Measurements from ENCODE around the gene GALK1.
"Not testable (repeated sequence)": the region's sequence is repeated elsewhere in the genome, so short reads cannot be mapped to it uniquely, and the experiment has no call there.

The GALK1 gene

DNA sequence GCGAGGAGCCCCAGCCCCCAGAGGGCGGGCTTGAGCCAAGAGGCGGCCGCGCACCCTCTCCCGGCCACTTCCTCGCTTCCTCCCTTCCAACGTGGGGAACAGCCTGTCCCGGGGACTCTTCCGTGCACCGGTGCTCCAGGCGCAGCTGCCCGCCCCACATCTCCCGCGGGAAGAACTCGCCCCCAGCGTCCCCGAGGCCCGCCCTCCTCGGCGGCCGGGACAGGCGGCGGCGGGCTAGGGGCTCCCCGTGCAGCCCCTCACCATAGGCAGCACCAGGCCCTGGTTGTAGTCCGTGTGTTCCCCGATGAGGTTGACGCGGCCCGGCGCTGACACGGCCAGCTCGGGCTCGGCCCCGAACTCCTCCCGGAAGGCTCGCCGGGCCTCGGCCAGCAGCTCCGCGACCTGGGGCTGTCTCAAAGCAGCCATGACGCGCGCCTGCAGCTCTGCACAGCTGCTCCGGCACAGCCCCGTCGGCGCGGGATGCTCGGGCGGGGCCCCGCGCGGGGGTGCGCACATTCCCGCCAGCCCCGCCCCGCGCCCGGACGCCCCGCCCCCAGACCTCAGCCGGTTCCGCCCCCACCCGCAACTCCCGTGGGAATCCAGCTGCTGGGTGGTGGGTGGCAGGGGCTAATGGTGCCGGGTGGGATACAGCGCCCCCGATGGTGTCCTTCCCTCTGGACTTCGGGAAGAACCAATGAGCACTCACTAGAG lies at the start of gene GALK1:
Gene GALK1, minus strand, starts transcription at position 482 of the 711 bp plus-strand sequence. Its CDS starts 56 bp downstream, at position 426.
- peak; percentile 69 to 75 for DNase-seq

DNA sequence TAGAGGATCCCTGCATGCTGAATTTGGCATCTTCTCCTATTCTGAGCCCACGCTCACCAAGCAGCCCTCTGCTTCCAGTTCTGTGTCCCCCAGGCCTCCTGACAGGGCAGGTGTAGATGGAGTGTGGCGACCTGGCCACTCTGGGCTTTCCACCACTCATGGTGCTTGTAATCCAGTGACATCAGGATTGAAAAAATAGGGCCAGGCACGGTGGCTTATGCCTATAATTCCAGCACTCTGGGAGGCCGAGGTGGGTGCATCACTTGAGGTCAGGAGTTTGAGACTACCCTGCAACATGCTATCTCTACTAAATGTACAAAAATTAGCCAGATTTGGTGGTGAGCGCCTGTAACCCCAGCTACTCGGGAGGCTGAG lies 49.0 kb upstream of the GALK1 start:
- DNase-seq: no peak

DNA sequence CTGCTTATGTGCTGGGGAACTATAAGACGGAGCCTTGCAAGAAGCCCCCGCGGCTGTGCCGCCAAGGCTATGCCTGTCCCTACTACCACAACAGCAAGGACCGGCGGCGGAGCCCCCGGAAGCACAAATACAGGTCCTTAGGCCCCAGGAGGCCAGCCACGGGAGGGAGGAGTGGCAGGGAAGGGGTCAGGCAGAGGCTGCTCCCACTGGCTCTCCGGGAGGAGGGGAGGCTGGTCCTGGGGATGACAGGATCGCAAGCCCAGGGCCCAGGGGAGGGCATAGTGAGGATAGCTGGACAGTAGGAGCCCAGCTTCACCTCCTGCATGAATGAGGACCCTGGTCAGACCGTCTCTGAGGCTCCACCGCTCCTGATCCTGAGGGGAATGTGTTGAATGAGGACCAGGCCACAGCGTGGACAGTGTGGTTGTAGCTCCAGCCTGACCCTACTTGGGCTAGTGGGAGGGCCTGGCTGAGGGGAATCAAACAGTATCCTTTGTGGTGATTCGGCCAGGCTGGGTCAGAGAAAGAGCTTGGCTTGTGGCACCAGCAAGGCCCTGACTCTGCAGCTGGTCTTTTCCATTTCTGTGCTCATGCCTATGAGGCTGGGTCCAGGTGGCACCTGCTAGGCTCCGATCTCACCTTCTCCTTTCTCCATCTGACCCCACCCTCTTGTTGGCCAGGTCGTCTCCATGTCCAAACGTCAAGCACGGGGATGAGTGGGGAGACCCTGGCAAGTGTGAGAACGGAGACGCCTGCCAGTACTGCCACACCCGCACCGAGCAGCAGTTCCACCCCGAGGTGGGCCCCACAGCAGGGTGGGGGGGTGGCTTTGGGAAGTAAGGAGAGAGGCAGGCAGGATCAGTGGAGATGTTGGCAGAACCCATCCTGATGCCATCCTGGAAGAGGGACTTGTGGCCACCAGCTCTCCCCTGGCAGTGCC lies 48.4 kb upstream of the GALK1 start:
- DNase-seq: no peak

DNA sequence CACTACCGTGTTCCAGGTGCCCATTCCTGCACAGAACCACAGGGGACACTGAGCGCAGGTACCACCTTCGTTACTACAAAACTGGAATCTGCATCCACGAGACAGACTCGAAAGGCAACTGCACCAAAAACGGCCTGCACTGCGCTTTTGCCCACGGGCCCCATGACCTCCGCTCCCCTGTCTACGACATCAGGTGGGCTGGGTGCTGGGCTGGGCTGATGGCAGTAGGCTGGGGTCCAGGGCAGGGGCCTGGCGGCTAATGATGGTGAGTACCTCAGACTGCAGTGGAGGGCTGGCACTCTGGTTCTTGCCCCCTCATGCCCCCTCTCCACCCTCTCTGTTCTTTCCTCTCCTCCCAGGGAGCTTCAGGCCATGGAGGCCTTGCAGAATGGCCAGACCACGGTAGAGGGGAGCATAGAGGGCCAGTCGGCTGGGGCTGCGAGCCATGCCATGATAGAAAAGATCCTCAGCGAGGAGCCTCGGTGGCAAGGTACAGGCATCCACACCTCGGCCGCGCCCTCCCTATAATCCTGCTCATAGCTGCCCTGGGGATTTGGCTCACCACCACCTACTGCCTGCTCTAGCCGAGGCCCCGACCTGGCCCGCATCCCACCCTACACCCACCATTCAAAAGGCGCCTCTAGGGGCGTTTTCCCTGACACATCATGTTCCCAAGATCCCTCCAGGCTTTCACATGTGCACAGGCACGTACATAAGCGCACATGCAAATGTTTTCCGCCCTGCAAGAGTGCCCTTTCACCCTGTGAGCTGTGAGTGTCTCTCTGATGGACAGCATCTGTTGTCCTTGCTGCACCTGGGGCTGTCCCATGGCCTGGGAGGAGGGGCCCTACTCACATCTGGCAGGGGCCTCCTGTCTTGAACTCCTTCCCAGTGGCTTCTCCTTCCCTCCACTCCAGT lies 47.4 kb upstream of the GALK1 start:
- no peak for DNase-seq

GRCh38 chr17:75811174-75811573 lies 46.2 kb upstream of the GALK1 start:
- DNase-seq: no peak

DNA sequence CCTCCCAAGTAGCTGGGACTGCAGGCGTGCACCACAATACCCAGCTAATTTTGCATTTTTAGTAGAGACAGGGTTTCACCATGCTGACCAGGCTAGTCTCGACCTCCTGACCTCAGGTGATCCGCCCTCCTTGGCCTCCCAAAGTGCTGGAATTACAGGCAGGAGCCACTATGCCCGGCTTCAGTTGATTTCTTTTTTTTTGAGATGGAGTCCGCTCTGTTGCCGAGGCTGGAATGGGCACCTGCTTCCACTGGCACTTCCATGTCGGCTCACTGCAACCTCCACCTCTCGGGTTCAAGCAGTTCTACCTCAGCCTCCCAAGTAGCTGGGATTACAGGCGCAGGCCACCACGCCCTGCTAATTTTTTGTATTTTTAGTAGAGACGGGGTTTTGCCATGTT lies 45.8 kb upstream of the GALK1 start:
- not testable (repeated sequence) for DNase-seq

DNA sequence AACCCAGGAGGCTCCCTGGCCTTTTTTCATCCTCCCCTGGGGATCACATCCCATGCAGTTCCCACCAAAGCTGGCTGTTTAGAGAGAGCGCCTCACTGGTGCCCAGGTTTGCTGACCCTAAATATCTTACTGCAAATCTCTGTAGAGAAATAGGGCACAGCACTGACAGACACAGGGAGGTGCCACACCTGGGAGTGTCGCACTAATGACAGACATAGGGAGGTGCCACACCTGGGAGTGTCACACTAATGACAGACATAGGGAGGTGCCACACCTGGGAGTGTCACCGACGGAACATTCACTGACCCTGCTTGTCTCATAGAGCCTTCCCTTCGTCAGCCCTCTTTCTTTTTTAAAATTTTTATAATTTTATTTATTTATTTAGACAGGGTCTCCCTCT lies 45.2 kb upstream of the GALK1 start:
- DNase-seq: no peak

DNA sequence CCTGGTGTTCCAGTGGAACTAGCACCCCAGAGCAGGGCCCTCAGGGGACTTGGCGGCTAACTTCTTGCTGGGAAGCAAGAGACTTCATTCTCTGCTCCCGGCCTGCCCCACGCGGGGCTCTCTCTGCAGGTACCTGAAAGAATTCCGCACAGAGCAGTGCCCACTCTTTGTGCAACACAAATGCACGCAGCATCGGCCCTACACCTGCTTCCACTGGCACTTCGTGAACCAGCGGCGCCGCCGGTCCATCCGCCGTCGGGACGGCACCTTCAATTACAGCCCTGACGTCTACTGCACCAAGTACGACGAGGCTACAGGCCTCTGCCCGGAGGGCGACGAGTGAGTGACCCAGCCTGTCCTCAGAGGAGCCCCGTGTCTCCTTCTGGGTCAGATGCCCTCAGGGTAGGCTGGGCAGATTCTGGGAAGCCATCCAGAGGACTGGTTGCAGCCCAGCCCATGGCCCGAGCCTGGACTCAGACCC lies 44.7 kb upstream of the GALK1 start:
- DNase-seq: no peak

DNA sequence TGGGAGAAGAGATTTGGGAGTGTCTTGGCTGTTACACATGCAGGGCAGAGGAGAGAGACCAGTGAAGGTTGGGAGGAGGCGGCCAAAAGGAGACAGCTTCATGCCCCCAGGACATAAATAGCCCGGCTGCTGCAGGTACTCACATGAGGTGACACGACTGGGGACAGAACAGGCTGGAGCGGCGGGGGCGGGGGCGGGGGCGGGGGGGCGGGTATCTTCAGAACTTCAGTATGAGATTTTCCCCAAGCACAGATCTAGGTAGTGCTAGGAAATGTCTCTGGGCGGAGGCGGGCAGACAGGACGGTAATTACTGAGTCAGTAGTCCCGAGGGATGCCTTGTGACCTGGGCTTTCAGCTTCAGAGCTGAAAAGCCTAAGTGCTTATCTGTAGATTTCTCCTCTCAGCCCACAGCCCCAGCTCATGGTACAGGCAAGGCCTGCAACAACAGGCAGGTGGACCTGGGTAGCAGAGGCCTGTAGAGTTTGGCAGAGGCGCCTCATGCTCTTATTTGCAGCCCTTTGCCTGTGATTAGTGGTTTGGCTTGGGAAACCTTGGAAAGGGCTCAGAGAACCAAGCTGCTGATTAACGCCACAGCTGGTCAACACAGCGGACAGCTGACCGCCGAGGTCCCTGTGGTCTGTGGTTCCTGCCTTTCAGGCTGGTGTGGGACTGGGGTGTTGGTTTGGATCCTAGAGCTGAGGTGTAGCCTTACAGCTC lies 44.1 kb upstream of the GALK1 start:
- DNase-seq: no peak

DNA sequence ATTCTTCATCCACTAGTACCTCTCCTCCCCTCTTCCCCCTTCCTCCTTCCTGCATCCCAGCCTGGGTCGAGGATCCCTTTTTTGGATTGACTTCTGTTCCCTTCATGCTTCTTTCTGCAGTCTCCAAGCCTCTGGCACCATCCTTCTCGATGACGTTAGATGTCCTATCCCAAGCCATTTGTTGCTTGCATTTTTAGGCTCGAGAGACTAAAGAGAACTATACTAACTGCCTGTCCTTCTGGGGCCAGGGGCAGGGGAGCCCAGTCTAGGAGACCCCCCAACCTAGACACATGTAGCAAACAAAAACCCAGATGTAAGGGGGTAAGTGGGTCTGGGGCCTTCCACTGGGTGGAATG lies 43.5 kb upstream of the GALK1 start:
- no peak for DNase-seq

GRCh38 chr17:75807861-75808260 lies 42.9 kb upstream of the GALK1 start:
- no peak for DNase-seq

DNA sequence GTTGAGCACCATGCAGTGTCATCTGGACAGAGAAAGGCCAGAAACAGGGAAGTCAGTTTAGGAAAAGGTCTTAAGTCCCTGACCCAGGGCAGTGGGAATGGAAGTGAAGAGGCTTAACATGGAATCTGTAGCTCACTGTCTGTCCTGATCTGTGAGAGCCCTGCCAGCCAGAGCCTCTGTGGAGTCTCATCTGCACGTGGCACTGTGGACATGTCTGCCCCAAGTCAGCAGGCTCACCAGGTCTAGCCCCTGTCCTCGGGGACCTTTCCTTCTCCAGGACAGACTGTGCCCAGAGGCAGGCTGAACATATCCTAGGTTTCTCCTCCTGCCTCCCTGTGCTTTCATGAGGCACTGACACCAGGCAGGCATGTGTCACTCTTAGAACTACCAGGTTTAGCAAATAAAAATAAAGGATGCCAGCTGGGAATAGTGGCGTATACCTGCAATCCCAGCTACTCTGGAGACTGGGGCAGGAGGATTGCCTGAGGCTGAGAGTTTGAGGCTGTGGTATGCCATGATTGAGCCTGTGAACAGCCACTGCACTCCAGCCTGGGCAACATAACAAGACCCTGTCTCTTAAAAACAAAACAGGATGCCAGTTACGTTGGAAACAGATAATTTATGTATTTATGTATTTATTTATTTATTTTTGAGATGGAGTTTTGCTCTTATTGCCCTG lies 42.0 kb upstream of the GALK1 start:
- no peak for DNase-seq

DNA sequence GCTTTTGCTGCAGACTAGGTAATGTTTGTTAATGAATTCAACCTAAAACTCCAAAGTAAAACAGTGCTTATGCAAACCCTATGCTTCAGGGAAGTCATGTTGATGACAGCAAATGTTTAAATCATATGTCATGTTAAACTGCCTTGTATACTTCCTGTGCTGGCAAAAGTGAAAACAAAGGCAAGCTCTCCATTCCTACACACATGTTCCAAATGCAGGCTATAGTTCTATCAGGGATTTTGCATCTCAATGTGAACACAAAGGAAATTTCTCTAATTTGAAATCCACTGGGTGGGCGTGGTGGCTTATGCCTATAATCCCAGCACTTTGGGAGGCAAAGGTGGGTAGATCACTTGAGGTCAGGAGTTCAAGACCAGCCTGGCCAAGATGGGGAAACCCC lies 38.9 kb upstream of the GALK1 start:
- no peak for DNase-seq

GRCh38 chr17:75799402-75799801 lies 34.4 kb upstream of the GALK1 start:
- DNase-seq: no peak

DNA sequence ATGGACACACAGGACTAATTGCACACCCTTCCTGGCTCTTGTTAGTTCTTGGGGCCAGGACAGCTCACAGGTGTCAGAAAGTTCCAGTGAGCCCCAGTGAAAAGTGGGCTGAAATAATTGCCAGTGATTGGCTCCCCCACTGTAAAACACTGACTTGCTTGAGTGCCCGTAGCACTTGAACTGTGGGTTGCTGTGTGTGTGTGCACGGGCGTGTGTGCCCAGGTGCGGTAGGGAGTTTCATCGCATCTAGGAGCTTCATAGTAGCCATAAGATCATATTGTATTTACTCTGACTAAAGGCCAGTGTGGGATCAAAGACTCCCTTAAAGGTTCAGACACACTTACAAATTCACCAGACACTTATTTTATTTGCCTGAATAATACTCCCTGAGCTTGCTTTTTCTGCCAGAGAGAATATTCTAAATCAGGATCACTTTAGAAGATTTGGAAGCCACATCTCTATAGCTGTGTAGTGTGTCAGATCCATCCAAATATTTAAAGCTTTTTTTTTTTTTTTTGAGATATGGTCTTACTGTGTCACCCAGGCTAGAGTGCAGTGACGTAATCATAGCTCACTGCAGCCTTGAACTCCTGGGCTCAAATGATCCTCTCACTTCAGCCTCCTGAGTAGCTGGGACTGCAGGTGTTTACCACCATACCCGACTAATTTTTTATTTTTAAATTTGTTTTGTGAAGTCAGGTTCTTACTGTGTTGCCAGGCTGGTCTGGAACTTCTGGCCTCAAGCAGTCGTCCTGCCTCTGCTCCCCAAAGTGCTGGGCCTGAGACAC lies 31.0 kb upstream of the GALK1 start:
- no peak for DNase-seq

DNA sequence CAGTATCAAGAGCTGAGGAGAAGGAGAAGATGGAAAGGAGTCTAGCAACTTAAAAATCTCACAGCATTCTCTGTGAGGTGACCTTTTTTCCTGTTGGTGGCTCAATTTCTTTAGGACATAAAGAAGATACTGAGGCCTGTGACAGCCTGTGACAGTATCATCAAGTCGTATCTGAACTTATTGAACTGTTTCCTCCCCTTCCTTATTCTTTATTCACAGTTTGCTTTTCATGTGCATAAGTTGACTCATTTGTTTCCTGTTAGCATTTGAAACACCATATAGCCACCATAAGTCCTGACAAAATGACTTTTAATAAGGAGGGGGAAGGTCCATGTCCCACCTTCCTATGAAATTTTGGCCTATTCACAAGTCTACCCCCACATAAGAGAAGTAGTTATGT lies 28.5 kb upstream of the GALK1 start:
- DNase-seq: no peak

DNA sequence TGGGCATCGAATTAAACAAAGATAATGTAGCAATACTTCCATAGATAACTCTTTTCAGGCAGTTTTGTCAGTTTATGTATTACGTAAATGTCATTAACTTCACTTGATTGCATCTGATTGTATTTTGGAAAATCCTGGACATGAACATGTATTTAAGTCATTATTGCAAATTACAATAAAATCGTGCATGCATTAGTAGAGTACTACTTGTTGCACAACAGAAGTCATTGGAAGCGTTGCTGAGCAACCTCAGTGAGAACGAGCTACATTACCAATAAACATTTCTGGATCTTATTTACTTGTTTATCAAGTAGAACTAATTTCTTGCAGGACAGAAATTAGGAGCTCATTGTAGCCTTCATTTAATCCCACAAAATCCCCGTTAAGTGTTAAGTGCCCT lies 26.3 kb upstream of the GALK1 start:
- DNase-seq: no peak

- peak; percentile 83 to 87 for DNase-seq
Observed at GRCh38 chr17:75785016-75785890, 20.3 kb upstream of the GALK1 start.

DNA sequence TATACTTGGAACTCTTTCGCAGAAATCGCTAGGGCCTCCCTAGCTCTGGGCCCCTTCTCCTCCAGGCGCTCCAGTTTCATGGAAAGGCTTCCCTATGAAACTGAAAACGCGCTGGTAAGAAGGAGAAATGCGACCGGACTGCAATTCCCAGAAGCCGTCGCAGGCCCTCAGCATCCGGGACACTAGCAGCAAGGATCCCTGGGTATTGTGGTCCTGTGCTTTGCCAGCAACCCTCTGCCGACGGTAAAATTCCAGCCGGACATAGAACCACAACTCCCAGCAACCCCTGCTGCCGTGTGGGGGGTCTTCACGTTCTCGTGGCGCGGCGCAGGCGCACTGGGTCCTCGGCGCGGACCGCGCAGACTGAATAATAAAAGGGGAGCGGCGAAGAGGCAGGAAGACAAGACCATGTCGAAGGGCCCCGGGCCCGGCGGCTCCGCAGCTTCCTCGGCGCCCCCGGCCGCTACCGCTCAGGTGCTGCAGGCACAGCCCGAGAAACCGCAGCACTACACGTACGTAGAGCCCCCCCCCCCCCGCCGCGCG lies 19.6 kb upstream of the GALK1 start, which contains the start of gene UNK:
Gene UNK, plus strand, starts transcription at position 334 of the 543 bp plus-strand sequence. Its CDS starts 75 bp downstream, at position 409.
- DNase-seq: peak; percentile 88
